ENCODE results near the gene UGT8.
"Not testable (repeated sequence)": the region's sequence is repeated elsewhere in the genome, so short reads cannot be mapped to it uniquely, and the experiment has no call there.

The UGT8 gene

GRCh38 chr4:114606245-114606644, 7.6 kb downstream of the UGT8 start:
- no peak for DNase-seq (ENCODE audit: low spot score)

- no peak for DNase-seq (ENCODE audit: low spot score)
Measured at GRCh38 chr4:114607056-114607455, 8.4 kb downstream of the UGT8 start.

GRCh38 chr4:114613560-114613959, 15.0 kb downstream of the UGT8 start:
- no peak for DNase-seq (ENCODE audit: low spot score)

GRCh38 chr4:114615435-114615834, 16.8 kb downstream of the UGT8 start:
- no peak for DNase-seq (ENCODE audit: low spot score)

- DNase-seq (ENCODE audit: low spot score) = not testable (repeated sequence)
Measured at GRCh38 chr4:114616036-114616435, 17.4 kb downstream of the UGT8 start.

- no peak for DNase-seq (ENCODE audit: low spot score)
Measured at GRCh38 chr4:114626196-114626595, 27.6 kb downstream of the UGT8 start.

GRCh38 chr4:114636192-114636935, 37.8 kb downstream of the UGT8 start:
- no peak for DNase-seq (ENCODE audit: low spot score)

- DNase-seq (ENCODE audit: low spot score) = no peak
Measured at GRCh38 chr4:114642173-114642780, 43.7 kb downstream of the UGT8 start.

- no peak for DNase-seq (ENCODE audit: low spot score)
Measured at GRCh38 chr4:114649908-114650307, 51.3 kb downstream of the UGT8 start.

- DNase-seq (ENCODE audit: low spot score) = no peak
Measured at GRCh38 chr4:114653675-114654074, 55.1 kb downstream of the UGT8 start.

- no peak for DNase-seq (ENCODE audit: low spot score)
Measured at GRCh38 chr4:114654592-114654991, 56.0 kb downstream of the UGT8 start.

- DNase-seq (ENCODE audit: low spot score) = no peak
Measured at GRCh38 chr4:114658179-114658578, 59.6 kb downstream of the UGT8 start.

GRCh38 chr4:114658776-114659175, 60.2 kb downstream of the UGT8 start:
- no peak for DNase-seq (ENCODE audit: low spot score)

GRCh38 chr4:114659386-114660008, 60.9 kb downstream of the UGT8 start:
- no peak for DNase-seq (ENCODE audit: low spot score)

- DNase-seq (ENCODE audit: low spot score) = no peak
Measured at GRCh38 chr4:114663083-114663482, 64.5 kb downstream of the UGT8 start.

GRCh38 chr4:114668577-114668976, 70.0 kb downstream of the UGT8 start:
- no peak for DNase-seq (ENCODE audit: low spot score)

GRCh38 chr4:114670733-114671132, 72.1 kb downstream of the UGT8 start:
- DNase-seq (ENCODE audit: low spot score) = not testable (repeated sequence)

GRCh38 chr4:114673306-114673705, 74.7 kb downstream of the UGT8 start:
- DNase-seq (ENCODE audit: low spot score) = no peak

- DNase-seq (ENCODE audit: low spot score) = no peak
Measured at GRCh38 chr4:114674080-114674479, 75.5 kb downstream of the UGT8 start.

- DNase-seq (ENCODE audit: low spot score) = no peak
Measured at GRCh38 chr4:114677346-114677979, 78.9 kb downstream of the UGT8 start.

GRCh38 chr4:114684462-114684861, 85.9 kb downstream of the UGT8 start:
- no peak for DNase-seq (ENCODE audit: low spot score)

- DNase-seq (ENCODE audit: low spot score) = no peak
Measured at GRCh38 chr4:114688059-114688458, 89.5 kb downstream of the UGT8 start.

GRCh38 chr4:114690571-114690970, 92.0 kb downstream of the UGT8 start:
- no peak for DNase-seq (ENCODE audit: low spot score)
